GM12864 (cell line): ENCODE data around the gene PDIA6.

Source experiments
- DNase-seq: peaks from one replicate; pipeline ENCODE4 v3.0.0-alpha.2; 2011; ENCODE audit warnings: low read depth
- H3K4me3 ChIP-seq: 2 replicates; pipeline ENCODE4 v1.5.1; 2011; ENCODE audit warnings: mild to moderate bottlenecking, low read depth, low read length, control low read depth
- CTCF ChIP-seq: IDR thresholded peaks from 2 replicates; pipeline ENCODE4 v1.5.1; 2011; ENCODE audit warnings: low read depth, mild to moderate bottlenecking, moderate library complexity, low read length, control low read depth, inconsistent platforms; ENCODE audit errors: missing control alignments

Gene PDIA6

GRCh38 chr2:10755621-10756020 lies 57.0 kb downstream of the PDIA6 start:
- TF ChIP-seq CTCF, result no peak
- no peak overlapping the region for H3K4me3 ChIP-seq
- no peak for DNase-seq

DNA sequence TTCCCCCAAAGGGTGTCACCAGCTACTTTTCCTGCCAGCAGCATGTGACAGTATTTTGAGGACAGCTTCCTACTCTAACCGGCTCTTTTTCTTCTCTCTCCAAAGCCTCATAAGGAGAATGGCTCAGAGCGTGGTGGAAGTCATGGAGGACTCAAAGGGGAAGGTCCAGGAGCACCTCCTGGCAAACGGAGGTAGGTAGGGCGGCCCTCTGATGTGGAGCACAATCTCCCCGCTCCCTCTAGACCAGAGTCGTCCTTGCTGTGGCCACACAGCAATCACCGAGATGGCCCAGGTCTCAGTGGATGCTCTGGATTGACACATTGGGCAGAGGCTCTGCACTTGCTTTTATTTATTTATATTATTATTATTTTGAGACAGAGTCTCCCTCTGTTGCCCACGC lies 58.7 kb downstream of the PDIA6 start:
- DNase-seq, result no peak
- no peak overlapping the region for H3K4me3 ChIP-seq
- no peak for TF ChIP-seq CTCF

DNA sequence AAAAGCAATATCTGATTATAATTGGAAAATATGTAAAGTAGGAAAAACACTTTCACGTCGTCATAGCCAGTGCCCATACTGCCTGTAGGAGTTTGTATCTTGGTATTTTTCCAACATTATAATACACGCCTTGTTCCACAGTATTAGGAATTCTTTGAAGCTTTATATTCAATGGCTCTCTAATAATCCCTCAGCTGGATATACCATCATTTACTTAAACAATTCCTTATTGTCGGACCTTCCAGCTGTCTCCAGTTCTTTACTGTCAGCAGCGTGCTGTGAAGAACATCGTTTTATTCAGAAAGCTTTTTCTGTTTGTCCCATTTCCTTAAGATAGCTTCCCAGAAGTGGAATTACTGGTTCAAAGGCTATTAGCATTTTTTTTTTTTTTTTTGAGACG lies 59.4 kb downstream of the PDIA6 start:
- TF ChIP-seq CTCF, result no peak
- DNase-seq, result no peak
- H3K4me3 ChIP-seq, result no peak overlapping the region

DNA sequence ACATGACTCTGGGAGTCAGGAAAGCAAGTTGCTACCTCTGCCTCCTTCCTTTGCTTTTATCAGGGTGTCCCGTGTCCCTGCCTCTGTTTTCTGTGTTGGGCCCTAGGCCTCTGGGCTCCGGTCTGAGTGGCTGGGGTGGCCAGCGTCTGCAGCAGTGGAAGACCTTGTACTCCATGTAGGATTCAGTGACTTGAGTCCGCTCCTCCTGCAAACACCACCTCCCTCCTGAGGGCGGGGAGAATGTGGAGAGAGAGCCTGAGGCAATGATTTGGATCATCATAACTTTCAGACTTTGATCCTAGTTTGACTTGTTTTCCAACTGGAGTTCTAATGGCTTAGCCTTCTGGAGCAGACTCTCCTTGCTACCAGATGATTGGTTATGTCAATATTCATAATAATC lies 60.3 kb downstream of the PDIA6 start:
- no peak for DNase-seq
- no peak overlapping the region for H3K4me3 ChIP-seq
- TF ChIP-seq CTCF, result no peak

- no peak for DNase-seq
- no peak for TF ChIP-seq CTCF
These were observed 62.0 kb downstream of the PDIA6 start for GRCh38 chr2:10750610-10751009.

GRCh38 chr2:10742666-10743065 lies 69.9 kb downstream of the PDIA6 start:
- DNase-seq, result no peak
- TF ChIP-seq CTCF, result no peak

More at GRCh38 chr2:10750610-10751009, 62.0 kb downstream of the PDIA6 start:
- no peak overlapping the region for H3K4me3 ChIP-seq

DNA sequence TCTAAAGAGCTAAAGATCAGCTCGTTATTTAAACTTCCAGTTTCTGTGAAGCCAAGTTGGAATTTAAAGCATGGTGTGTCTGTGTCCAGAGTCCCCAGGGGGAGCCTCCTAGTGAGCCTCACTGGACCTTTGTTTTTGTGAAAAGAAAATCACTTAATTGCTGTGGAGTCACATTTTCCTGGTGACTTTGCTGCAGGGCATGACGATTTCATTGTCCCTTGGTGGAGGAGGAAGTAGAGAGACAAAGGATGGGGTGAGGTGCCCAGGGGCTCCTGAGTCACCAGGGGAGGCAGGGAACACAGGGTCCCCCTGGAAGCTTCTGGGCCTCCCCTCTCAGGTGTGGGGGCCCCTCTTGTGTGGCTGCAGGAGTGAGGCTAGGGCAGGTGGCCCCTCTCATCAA lies 71.4 kb downstream of the PDIA6 start:
- no peak overlapping the region for H3K4me3 ChIP-seq
- TF ChIP-seq CTCF, result no peak
- no peak for DNase-seq

More at GRCh38 chr2:10742666-10743065, 69.9 kb downstream of the PDIA6 start:
- H3K4me3 ChIP-seq, result no peak overlapping the region
